Activated T-helper 2 cell treated with anti-CD3 and anti-CD28 coated beads, Interferon-gamma antibody, Interleukin-2, Interleukin-4, amounts not matched to agents 10 μg/mL and 5 μg/mL and 100 μg/mL, durations not matched to agents 14 hours and 24 hours and 36 hours (primary cell): Measurements from ENCODE around the gene TAF5L. TPM values are rescaled to one million over a fixed set of nuclear protein-coding genes. Genes with fewer than 3 reads are reported as not detected.

Source experiments
- DNase-seq: peaks from one replicate; pipeline ENCODE4 v3.0.0; 2021; ENCODE audit warnings: low spot score
- H3K27ac Mint-ChIP-seq: one replicate; pipeline ENCODE4 v1.8.0; 2021; ENCODE audit warnings: mixed read lengths
- H3K27me3 Mint-ChIP-seq: one replicate; pipeline ENCODE4 v1.8.0; 2021; ENCODE audit warnings: low read depth, mixed read lengths
- H3K36me3 Mint-ChIP-seq: one replicate; pipeline ENCODE4 v1.8.0; 2021; ENCODE audit warnings: low read depth, mixed read lengths
- H3K4me1 Mint-ChIP-seq: one replicate; pipeline ENCODE4 v1.8.0; 2021; ENCODE audit warnings: low read depth, mixed read lengths
- H3K4me3 Mint-ChIP-seq: one replicate; pipeline ENCODE4 v1.8.0; 2021; ENCODE audit warnings: low read depth, mild to moderate bottlenecking, moderate library complexity, mixed read lengths
- H3K9me3 Mint-ChIP-seq: one replicate; pipeline ENCODE4 v1.8.0; 2021; ENCODE audit warnings: mixed read lengths
- intact Hi-C: fragments of 100-400 bp; cut with micrococcal nuclease; formaldehyde crosslinking; loops from one replicate; pipeline ENCODE4 v1.15.1; 2023
- total RNA-seq: library from RNA; stranded (reverse); gene quantifications from 2 replicates; pipeline ENCODE4 v1.2.3, GENCODE V29; 2022

Gene TAF5L
- total RNA-seq, 1 donor from 2014 or later, result 28.4 TPM

DNA sequence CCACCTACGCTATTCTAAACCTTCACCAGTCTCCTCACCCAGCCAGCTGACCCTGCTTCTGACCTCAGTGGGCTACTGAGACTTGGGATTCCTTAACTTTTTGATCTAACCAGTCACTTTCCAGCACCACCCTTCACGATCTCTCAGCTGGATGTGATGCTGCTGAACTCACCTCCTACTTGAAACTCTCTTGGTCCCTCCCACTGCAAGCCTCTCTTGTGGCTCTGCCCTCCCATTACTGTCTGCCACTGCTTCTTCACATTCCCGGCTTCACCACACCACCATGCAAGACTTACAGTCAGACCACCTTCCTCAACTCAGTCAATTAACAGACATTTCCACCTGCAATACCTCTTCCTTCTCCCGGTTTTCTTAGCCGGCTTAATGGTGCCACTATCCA is 6.3 kb downstream of the TAF5L start:
- no peak overlapping the region for H3K4me3 Mint-ChIP-seq
- H3K27me3 Mint-ChIP-seq, result no peaks in the 10 kb centered on the region
- peak overlapping the region; percentile 15 for H3K27ac Mint-ChIP-seq
- DNase-seq, result no peak
- H3K36me3 Mint-ChIP-seq, result peaks cover 12% of the 10 kb centered on the region
- peaks cover 33% of the 10 kb centered on the region for H3K4me1 Mint-ChIP-seq
- intact Hi-C loops, result loop anchor here (10.0 kb wide), 2 partner anchors 175 to 365 kb away; no protein-coding TSS in a partner anchor
- no peaks in the 10 kb centered on the region for H3K9me3 Mint-ChIP-seq

DNA sequence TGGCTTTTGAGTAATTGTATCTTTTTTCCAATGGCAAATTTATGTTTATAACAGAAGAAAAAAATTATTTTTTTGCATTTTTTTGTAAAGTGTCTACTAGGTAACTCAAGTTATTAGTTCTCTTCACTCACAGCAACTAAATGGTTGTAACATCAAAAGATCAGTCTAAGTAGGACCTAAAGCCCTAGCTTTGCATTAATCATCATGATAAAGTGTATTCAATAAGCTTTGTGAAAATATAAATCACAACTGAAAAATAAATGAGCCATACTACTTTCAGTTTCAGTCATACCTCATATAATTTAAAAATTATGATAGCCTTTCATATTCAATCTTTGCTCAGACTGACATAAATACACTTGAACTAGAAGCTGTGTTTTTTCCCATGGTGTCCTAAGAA is 6.9 kb downstream of the TAF5L start:
- peaks cover 11% of the 10 kb centered on the region for H3K36me3 Mint-ChIP-seq
- H3K4me3 Mint-ChIP-seq, result no peak overlapping the region
- H3K4me1 Mint-ChIP-seq, result peaks cover 32% of the 10 kb centered on the region
- intact Hi-C loops, result no loop called here
- DNase-seq, result no peak
- H3K27ac Mint-ChIP-seq, result no peak overlapping the region
- H3K9me3 Mint-ChIP-seq, result no peaks in the 10 kb centered on the region
- no peaks in the 10 kb centered on the region for H3K27me3 Mint-ChIP-seq

DNA sequence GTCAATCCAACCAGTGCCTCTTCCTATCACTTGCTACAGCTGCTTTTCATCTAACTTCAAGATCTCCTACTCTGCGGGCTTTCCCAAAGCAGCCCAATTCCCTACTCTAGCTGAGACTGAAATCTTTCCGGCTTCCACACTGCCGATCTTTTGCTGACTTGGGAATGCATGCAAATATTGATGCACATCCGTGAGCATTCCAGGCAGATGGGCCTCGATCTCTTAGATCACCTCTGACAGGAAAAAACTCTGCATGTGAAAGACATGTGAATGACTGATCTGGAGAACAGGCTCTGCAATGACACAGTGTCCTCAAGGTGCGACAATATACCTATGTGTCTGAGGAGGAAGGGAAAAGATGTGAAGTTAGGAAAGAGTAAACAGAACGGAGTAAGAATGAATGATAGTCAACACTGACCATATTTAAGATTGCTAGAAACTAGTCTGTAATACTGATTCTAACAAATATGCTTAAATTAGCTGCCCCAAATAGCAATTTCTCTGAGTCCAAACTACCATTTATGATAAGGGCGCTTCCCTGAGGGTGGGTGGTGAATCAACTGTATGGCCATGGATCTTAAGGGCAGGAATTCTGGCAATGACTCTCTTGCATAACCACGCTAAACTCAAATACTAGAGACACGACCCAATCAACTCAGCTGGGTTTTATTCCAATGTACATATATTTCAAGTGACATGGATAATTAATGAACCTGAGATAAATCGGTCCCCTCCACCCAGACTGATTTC is 8.4 kb downstream of the TAF5L start:
- intact Hi-C loops, result no loop called here
- Mint-ChIP-seq H3K4me1 (peaks cover 26% of the 10 kb centered on the region), H3K36me3 (peaks cover 14% of the 10 kb centered on the region), H3K27ac (no peak overlapping the region), H3K27me3 (no peaks in the 10 kb centered on the region), H3K9me3 (no peaks in the 10 kb centered on the region), H3K4me3 (no peak overlapping the region)
- DNase-seq, result no peak

DNA sequence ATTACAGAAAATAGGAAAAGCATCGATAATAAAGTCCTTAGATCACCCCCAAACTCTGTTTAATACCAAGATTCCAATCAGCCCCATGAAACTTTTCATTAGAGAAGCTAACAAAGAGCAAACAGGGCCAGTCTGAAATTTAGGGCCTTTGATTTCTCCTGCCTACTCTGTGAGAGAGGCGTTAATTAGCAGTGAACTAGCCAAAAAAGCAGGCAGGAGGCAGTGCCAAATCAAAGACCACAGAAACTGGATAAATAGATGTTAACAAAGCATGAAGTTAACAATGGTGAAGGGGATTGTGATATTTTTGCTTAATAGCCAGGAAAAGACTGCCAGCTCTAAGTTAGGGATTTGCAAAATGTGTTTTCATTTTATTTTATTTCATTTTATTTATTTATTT is 11.2 kb downstream of the TAF5L start:
- peaks cover 39% of the 10 kb centered on the region for H3K36me3 Mint-ChIP-seq
- intact Hi-C loops, result no loop called here
- no peak overlapping the region for H3K27ac Mint-ChIP-seq
- H3K4me1 Mint-ChIP-seq, result peaks cover 12% of the 10 kb centered on the region
- DNase-seq, result no peak
- no peaks in the 10 kb centered on the region for H3K27me3 Mint-ChIP-seq
- no peaks in the 10 kb centered on the region for H3K9me3 Mint-ChIP-seq
- H3K4me3 Mint-ChIP-seq, result no peak overlapping the region

DNA sequence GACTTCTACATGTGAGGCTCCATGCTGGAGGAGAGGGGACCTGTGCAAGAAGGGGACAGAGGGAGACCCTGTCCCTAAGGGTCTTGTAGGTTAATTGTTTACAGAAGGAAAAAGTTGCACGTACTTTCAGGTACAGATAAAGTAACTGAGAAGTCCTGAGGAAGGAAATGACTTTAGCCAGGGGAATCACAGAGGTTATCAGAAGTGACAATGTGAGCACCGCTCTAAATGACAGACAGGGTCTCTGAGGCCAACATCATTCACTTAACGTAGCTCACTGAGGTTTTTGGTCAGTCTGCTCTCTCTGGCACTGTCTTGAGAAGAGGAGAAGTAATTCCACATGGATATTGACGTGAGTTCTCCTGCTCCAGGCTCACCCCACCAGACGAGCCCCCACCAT is 12.0 kb downstream of the TAF5L start:
- Mint-ChIP-seq H3K9me3 (no peaks in the 10 kb centered on the region), H3K4me1 (peaks cover 9% of the 10 kb centered on the region), H3K27me3 (no peaks in the 10 kb centered on the region), H3K27ac (no peak overlapping the region), H3K4me3 (no peak overlapping the region), H3K36me3 (peaks cover 43% of the 10 kb centered on the region)
- intact Hi-C loops, result no loop called here
- no peak for DNase-seq

DNA sequence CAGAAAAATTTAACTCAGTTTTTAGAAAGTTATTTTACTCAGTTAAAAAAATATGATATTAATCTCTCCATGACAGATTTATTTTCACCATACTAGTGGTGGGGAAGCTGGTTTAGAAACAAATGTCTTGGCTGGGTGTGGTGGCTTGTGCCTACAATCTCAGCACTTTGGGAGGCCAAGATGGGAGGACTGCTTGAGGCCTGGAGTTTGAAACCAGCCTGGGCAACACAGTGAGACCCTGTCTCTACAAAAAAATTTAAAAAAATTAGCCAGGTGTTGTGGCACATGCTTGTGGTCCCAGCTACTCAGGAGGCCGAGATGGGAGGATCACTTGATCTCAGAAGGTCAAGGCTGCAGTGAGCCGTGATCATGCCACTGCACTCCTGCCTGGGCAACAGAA is 17.3 kb downstream of the TAF5L start:
- H3K36me3 Mint-ChIP-seq, result peaks cover 90% of the 10 kb centered on the region

DNA sequence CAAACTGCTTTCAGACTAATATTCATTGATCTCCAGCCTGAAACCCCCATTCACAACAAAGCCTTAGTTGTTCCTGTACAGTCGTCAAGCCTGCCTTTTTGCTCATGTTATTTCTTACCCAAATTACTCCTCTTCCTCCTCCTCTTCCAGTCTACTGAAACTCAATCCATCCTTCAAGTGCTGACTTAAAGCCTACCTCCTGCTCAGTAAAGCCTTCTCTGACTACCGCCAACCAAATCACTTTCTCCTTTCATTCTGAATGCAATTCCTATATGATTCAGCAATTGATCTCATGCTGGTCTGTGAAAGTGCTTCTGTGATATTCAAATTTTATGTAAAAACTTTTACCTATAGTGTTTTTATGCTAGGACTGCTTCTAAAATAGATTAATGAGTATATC is 18.6 kb downstream of the TAF5L start:
- Mint-ChIP-seq H3K27ac (peak overlapping the region; percentile 10), H3K27me3 (no peaks in the 10 kb centered on the region), H3K36me3 (peaks cover 87% of the 10 kb centered on the region), H3K9me3 (no peaks in the 10 kb centered on the region), H3K4me3 (no peak overlapping the region), H3K4me1 (peaks cover 4% of the 10 kb centered on the region)
- intact Hi-C loops, result no loop called here
- DNase-seq, result no peak

More for the DNA sequence above, 17.3 kb downstream of the TAF5L start:
- H3K4me3 Mint-ChIP-seq, result no peak overlapping the region
- H3K27ac Mint-ChIP-seq, result no peak overlapping the region
- no peak for DNase-seq
- no peaks in the 10 kb centered on the region for H3K27me3 Mint-ChIP-seq
- no peaks in the 10 kb centered on the region for H3K9me3 Mint-ChIP-seq
- intact Hi-C loops, result no loop called here
- H3K4me1 Mint-ChIP-seq, result peaks cover 4% of the 10 kb centered on the region

DNA sequence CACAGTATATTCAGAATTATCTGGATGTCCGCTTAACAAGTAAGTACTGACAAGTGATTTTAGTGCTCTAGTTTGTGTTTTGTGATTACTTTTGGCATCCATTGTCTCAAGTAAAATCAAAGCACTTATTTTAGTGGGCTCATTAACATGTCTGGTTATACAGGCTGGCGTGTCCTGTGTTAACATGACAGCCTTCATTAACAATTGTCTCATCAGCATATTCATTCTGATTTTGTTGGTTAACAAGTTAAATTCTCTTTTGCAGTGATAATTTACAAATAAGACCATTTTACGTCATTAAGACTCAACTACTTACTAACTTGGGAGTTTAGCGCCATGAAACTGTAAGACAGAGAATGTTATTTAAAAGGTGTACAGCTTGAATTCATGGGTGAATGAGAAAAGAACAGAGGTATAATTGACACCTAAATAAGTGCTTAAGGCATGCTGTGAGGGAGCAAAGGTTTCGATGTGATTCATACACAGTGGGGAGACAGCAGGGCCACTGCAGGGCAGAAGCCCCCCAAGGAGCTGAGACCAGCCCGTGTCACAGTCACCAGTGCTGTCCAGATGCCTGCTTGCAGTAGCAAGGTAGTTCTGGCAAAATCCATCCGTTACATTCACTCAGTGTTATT is 22.4 kb downstream of the TAF5L start:
- H3K27me3 Mint-ChIP-seq, result no peaks in the 10 kb centered on the region
- no peak for DNase-seq
- intact Hi-C loops, result no loop called here
- no peak overlapping the region for H3K4me3 Mint-ChIP-seq
- H3K4me1 Mint-ChIP-seq, result peaks cover 13% of the 10 kb centered on the region
- H3K9me3 Mint-ChIP-seq, result no peaks in the 10 kb centered on the region
- H3K27ac Mint-ChIP-seq, result no peak overlapping the region
- H3K36me3 Mint-ChIP-seq, result peaks cover 78% of the 10 kb centered on the region

DNA sequence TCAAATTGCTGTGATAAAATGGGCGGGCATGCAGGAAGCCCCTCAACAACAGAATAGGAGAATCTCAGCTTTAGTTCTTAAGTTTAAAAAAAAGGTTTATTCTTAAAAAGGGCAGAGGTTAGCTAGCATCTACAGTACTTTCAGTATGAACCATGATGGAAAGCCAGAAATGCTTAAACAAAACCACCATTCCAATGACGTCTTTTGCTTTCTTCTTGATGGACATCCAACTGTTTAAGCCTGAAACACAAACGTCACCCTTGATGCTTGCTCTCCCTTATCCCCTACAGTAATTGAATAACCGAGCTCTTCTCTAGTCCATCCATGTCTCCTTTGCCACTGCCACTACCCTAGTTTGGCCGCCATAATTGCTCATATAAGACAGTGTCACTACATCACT is 25.7 kb downstream of the TAF5L start:
- H3K4me3 Mint-ChIP-seq, result no peak overlapping the region
- no peaks in the 10 kb centered on the region for H3K9me3 Mint-ChIP-seq
- intact Hi-C loops, result no loop called here
- H3K27ac Mint-ChIP-seq, result peak overlapping the region; percentile 43
- H3K4me1 Mint-ChIP-seq, result peaks cover 18% of the 10 kb centered on the region
- H3K36me3 Mint-ChIP-seq, result peaks cover 68% of the 10 kb centered on the region
- DNase-seq, result no peak
- H3K27me3 Mint-ChIP-seq, result no peaks in the 10 kb centered on the region

DNA sequence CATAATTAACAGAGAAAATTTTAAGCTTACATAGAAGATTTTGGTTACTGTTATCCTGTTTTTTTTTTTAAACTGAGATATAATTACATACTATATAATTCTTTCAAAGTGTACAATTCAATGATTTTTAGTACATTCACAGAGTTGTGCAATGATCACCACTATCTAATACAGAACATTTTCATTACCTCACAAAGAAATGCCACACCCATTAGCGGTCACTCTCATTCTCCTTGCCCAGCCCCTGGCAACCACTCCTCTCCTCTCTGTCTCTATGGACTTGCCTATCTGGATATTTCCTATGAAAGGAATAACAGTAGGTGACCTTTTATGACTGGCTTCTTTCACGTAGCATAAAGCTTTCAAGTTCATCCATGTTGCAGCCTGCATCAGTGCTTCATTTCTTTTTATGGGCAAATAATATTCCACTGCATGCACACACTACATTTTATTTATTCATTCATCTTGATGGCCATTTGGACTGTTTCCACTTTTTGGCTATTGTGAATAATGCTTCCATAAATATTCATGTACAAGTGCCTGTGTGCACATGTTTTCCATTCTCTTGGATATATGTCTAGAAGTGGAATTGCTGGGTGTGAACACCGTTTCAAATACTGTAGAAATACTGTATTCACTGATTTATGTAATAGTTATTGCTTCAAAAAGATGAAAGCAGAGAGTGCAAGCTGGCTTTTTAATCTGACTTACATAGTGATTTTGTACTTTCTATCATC is 26.5 kb downstream of the TAF5L start:
- Mint-ChIP-seq H3K4me1 (peaks cover 18% of the 10 kb centered on the region), H3K27me3 (no peaks in the 10 kb centered on the region), H3K9me3 (no peaks in the 10 kb centered on the region), H3K36me3 (peaks cover 68% of the 10 kb centered on the region), H3K4me3 (no peak overlapping the region), H3K27ac (no peak overlapping the region)
- DNase-seq, result no peak
- intact Hi-C loops, result no loop called here

DNA sequence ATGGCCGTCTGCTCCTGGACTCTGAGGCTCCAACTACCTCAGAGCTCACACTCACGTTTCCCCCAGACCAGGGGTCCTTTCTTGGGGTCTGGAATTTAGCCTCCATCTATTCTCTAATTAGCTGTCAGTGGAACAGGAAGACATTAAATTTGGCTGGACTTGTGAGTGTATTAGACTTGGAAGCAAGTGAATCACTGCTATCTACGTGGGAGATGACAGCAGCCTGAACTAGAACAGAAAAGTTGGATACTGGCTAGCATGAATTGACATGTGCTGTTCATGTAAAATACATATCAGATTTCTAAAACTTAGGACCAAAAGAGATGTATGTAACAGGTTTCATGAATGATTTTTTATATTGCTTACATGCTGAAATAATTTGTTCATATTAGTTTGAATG is 28.0 kb downstream of the TAF5L start:
- Mint-ChIP-seq H3K27ac (peak overlapping the region; percentile 58), H3K27me3 (no peaks in the 10 kb centered on the region), H3K36me3 (peaks cover 75% of the 10 kb centered on the region)

DNA sequence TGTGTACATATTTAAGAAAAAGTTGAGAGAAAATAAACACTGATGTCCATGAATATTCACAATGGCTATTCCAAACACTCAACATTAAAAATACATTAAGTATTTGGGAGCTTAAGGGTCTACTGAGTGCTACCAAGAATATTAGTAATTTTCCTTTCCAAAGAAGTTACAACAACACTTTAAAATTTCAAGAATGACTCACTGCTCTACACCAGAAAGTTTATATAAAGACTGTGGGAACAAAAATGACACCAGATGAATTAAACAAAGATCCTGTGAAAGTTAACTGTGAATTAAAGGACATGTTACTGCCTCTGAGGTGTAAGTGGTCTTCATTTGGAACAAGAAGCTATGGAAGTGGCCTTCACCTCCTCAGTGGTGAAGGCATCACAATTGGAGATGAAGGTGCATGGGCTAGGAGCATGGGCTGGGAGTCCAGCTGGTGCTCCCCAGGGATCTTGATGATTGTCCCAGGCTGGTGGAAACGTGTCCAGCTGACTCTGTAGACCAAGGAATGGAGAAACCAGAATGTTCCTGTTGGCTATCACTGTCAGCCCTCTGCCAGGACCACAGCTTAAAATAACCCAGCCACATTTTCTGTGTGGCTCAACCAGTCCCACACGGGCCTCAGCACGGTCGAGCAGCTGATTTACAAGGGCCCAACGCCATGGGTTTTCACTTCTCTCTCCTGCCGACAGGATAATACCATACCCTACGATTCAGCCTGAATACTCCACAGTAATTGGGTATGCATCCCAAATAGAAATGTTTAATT is 28.8 kb downstream of the TAF5L start:
- no peaks in the 10 kb centered on the region for H3K9me3 Mint-ChIP-seq
- no peaks in the 10 kb centered on the region for H3K27me3 Mint-ChIP-seq
- peaks cover 18% of the 10 kb centered on the region for H3K4me1 Mint-ChIP-seq
- H3K4me3 Mint-ChIP-seq, result no peak overlapping the region
- peak overlapping the region; percentile 30 for H3K27ac Mint-ChIP-seq
- intact Hi-C loops, result no loop called here
- H3K36me3 Mint-ChIP-seq, result peaks cover 71% of the 10 kb centered on the region
- no peak for DNase-seq

More for the DNA sequence above, 28.0 kb downstream of the TAF5L start:
- Mint-ChIP-seq H3K4me3 (no peak overlapping the region), H3K4me1 (peaks cover 18% of the 10 kb centered on the region), H3K9me3 (no peaks in the 10 kb centered on the region)
- DNase-seq, result no peak
- intact Hi-C loops, result no loop called here
